WERI-Rb-1 (cell line): Measurements from ENCODE around the gene TTC7B.

Source experiments
- DNase-seq: peaks from one replicate; pipeline ENCODE4 v3.0.0-alpha.2; 2020
- H3K27ac ChIP-seq: fragments of 250-450 bp; sonication (Bioruptor Pico); 2 replicates; pipeline ENCODE4 v1.5.1; 2020; ENCODE audit warnings: mild to moderate bottlenecking, moderate library complexity
- H3K27me3 ChIP-seq: fragments of 250-450 bp; sonication (Bioruptor Pico); 2 replicates; pipeline ENCODE4 v1.5.1; 2021; ENCODE audit warnings: mild to moderate bottlenecking, low read depth, moderate library complexity; ENCODE audit not compliant: insufficient read depth, severe bottlenecking
- H3K36me3 ChIP-seq: fragments of 250-450 bp; sonication (Bioruptor Pico); 2 replicates; pipeline ENCODE4 v1.5.1; 2020; ENCODE audit warnings: mild to moderate bottlenecking, moderate library complexity
- H3K4me3 ChIP-seq: 2 replicates; pipeline ENCODE4 v1.5.1; 2011; ENCODE audit warnings: low read depth, mild to moderate bottlenecking, control low read depth, low read length
- H3K9me3 ChIP-seq: fragments of 250-450 bp; sonication (Bioruptor Pico); 2 replicates; pipeline ENCODE4 v1.5.1; 2021; ENCODE audit warnings: mild to moderate bottlenecking, moderate library complexity; ENCODE audit not compliant: severe bottlenecking
- TF ChIP-seq, protein P1 (sequence below): IDR thresholded peaks from 2 replicates; pipeline ENCODE4 v1.5.1; 2011; ENCODE audit warnings: low read depth, mild to moderate bottlenecking, control low read depth, inconsistent platforms, low read length

TTC7B gene

DNA sequence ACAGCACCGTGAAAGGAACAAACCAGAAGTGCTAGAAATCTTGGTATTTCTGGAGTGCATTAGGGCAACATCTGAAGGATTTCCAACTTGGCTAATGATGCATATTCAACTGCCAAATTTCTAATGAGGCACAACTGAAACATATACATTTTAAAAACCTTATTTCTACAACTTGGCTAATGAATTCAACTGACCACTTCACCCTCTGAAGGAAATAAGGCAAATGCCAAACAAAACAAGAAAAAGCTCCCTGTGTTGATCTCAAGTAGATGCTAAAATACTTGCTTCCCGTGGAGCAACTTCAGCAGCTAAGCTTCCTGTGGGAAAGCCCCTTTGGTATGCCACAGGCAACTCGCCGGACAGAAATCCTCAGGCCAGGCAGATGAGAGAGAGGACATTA is 167.1 kb downstream of the TTC7B start:
- no peaks in the 10 kb centered on the region for H3K9me3 ChIP-seq
- H3K27ac ChIP-seq: no peak overlapping the region
- H3K27me3 ChIP-seq: no peaks in the 10 kb centered on the region
- H3K4me3 ChIP-seq: no peak overlapping the region
- H3K36me3 ChIP-seq: peaks cover 68% of the 10 kb centered on the region
- TF ChIP-seq, protein P1, sequence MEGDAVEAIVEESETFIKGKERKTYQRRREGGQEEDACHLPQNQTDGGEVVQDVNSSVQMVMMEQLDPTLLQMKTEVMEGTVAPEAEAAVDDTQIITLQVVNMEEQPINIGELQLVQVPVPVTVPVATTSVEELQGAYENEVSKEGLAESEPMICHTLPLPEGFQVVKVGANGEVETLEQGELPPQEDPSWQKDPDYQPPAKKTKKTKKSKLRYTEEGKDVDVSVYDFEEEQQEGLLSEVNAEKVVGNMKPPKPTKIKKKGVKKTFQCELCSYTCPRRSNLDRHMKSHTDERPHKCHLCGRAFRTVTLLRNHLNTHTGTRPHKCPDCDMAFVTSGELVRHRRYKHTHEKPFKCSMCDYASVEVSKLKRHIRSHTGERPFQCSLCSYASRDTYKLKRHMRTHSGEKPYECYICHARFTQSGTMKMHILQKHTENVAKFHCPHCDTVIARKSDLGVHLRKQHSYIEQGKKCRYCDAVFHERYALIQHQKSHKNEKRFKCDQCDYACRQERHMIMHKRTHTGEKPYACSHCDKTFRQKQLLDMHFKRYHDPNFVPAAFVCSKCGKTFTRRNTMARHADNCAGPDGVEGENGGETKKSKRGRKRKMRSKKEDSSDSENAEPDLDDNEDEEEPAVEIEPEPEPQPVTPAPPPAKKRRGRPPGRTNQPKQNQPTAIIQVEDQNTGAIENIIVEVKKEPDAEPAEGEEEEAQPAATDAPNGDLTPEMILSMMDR: no peak
- DNase-seq: no peak

DNA sequence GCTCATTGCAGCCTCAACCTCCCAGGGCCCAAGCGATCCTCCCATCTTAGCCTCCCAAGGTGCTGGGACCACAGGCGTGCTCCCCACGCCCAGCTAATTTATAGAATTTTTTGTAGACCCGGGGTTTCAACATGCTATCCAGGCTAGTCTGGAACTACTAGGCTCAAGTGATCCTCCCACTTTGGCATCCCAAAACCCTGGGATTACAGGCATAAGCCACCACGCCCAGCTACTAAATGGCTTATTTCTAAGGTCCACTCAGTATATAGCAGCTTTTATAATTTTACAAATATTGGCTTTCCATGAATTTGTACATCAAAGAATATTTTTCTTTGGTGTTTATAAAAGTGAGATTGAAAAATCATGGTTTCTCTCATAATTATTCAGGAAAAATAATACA is 167.8 kb downstream of the TTC7B start:
- H3K4me3 ChIP-seq: no peak overlapping the region
- TF ChIP-seq, protein P1: no peak
- DNase-seq: no peak
- H3K9me3 ChIP-seq: no peaks in the 10 kb centered on the region
- no peaks in the 10 kb centered on the region for H3K27me3 ChIP-seq
- no peak overlapping the region for H3K27ac ChIP-seq
- H3K36me3 ChIP-seq: peaks cover 68% of the 10 kb centered on the region

- Histone ChIP-seq H3K4me3 (no peak overlapping the region), H3K27me3 (no peaks in the 10 kb centered on the region), H3K36me3 (peaks cover 68% of the 10 kb centered on the region), H3K9me3 (no peaks in the 10 kb centered on the region), H3K27ac (no peak overlapping the region)
- no peak for DNase-seq
- TF ChIP-seq, protein P1: no peak
Measured at GRCh38 chr14:90647473-90648005, 168.7 kb downstream of the TTC7B start.

GRCh38 chr14:90645842-90646443 is 170.3 kb downstream of the TTC7B start:
- TF ChIP-seq, protein P1: no peak

DNA sequence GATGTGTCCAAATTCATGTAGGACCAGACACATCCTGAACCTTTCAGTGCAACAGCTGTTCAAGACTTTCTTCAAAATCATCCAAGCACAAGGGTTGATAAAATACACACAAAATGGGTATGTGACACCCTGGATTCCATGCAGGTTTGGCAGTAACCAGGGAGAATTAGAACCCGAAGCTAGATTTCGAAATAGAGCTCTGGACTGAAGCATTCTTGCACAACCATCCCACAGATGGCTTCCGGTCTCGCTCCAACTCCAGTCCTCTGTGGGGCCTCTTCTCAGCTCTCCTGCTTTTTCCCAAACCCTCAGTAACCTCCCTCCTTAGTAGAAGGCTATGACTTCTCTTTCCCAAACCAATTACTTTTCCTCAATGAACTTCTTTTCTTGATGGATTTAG is 171.3 kb downstream of the TTC7B start:
- no peak overlapping the region for H3K27ac ChIP-seq
- TF ChIP-seq, protein P1: no peak
- peaks cover 66% of the 10 kb centered on the region for H3K36me3 ChIP-seq
- H3K4me3 ChIP-seq: no peak overlapping the region
- DNase-seq: no peak
- no peaks in the 10 kb centered on the region for H3K27me3 ChIP-seq
- H3K9me3 ChIP-seq: no peaks in the 10 kb centered on the region

More at GRCh38 chr14:90645842-90646443, 170.3 kb downstream of the TTC7B start:
- H3K27ac ChIP-seq: no peak overlapping the region
- no peak for DNase-seq
- H3K9me3 ChIP-seq: no peaks in the 10 kb centered on the region
- H3K36me3 ChIP-seq: peaks cover 71% of the 10 kb centered on the region
- no peak overlapping the region for H3K4me3 ChIP-seq
- H3K27me3 ChIP-seq: no peaks in the 10 kb centered on the region
